HG03064 (cell line): ENCODE data around the gene GRM7.

Experiments used
- ATAC-seq: cut with Tn5 transposase; IDR thresholded peaks from one replicate; pipeline ENCODE4 v1.9.1; 2021; ENCODE audit warnings: low read depth; ENCODE audit not compliant: unreplicated experiment

The GRM7 gene

GRCh38 chr3:7382293-7383010 is 521.5 kb downstream of the GRM7 start:
- no peak for ATAC-seq

- ATAC-seq: no peak
These were observed 524.7 kb downstream of the GRM7 start for GRCh38 chr3:7385635-7386034.

- ATAC-seq: no peak
These were observed 527.1 kb downstream of the GRM7 start for GRCh38 chr3:7388026-7388425.

GRCh38 chr3:7392206-7392605 is 531.3 kb downstream of the GRM7 start:
- ATAC-seq: no peak

- ATAC-seq: no peak
These were observed 533.2 kb downstream of the GRM7 start for GRCh38 chr3:7393944-7394605.

- no peak for ATAC-seq
These were observed 535.6 kb downstream of the GRM7 start for GRCh38 chr3:7396534-7396933.

- no peak for ATAC-seq
These were observed 536.2 kb downstream of the GRM7 start for GRCh38 chr3:7397097-7397496.

- ATAC-seq: no peak
These were observed 539.4 kb downstream of the GRM7 start for GRCh38 chr3:7400360-7400759.

- no peak for ATAC-seq
These were observed 540.5 kb downstream of the GRM7 start for GRCh38 chr3:7401418-7401817.

GRCh38 chr3:7407107-7407506 is 546.2 kb downstream of the GRM7 start:
- ATAC-seq: no peak

- no peak for ATAC-seq
These were observed 549.9 kb downstream of the GRM7 start for GRCh38 chr3:7410782-7411181.

GRCh38 chr3:7421065-7421464 is 560.1 kb downstream of the GRM7 start:
- ATAC-seq: no peak

- no peak for ATAC-seq
These were observed 562.1 kb downstream of the GRM7 start for GRCh38 chr3:7423036-7423435.

- ATAC-seq: no peak
These were observed 563.1 kb downstream of the GRM7 start for GRCh38 chr3:7423995-7424394.

GRCh38 chr3:7428206-7428718 is 567.3 kb downstream of the GRM7 start:
- ATAC-seq: no peak

GRCh38 chr3:7432610-7433009 is 571.7 kb downstream of the GRM7 start:
- no peak for ATAC-seq

GRCh38 chr3:7433073-7433472 is 572.2 kb downstream of the GRM7 start:
- ATAC-seq: no peak

- ATAC-seq: no peak
These were observed 575.6 kb downstream of the GRM7 start for GRCh38 chr3:7436542-7436941.

- ATAC-seq: no peak
These were observed 576.3 kb downstream of the GRM7 start for GRCh38 chr3:7437231-7437630.

GRCh38 chr3:7439101-7439680 is 578.3 kb downstream of the GRM7 start:
- no peak for ATAC-seq

GRCh38 chr3:7444886-7445285 is 584.0 kb downstream of the GRM7 start:
- ATAC-seq: no peak

GRCh38 chr3:7445331-7445730 is 584.4 kb downstream of the GRM7 start:
- no peak for ATAC-seq
